Right renal pelvis (tissue), 4 donors: ENCODE data around the gene PPM1E. TPM values are rescaled to one million over a fixed set of nuclear protein-coding genes. Genes with fewer than 3 reads are reported as not detected.
"Not testable (repeated sequence)": the region's sequence is repeated elsewhere in the genome, so short reads cannot be mapped to it uniquely, and the experiment has no call there.

ENCODE experiments used
- DNase-seq, 4 donors: peaks; one replicate each; pipeline ENCODE4 v3.0.0-alpha.2; 2013; ENCODE audit warnings: low read depth in 4 of 4, low spot score in 3 of 4, missing footprints in 1 of 4
- polyA plus RNA-seq, 4 donors: library from polyadenylated mRNA; unstranded; fragments of 120-200 nt; gene quantifications; one replicate each; pipeline ENCODE4 v1.2.1, GENCODE V29; 2013; ENCODE audit not compliant: insufficient read length in 4 of 4

Gene PPM1E
- polyA plus RNA-seq, 4 donors, result 3.4 to 3.9 (median 3.6) TPM

GRCh38 chr17:58778482-58778881 is 22.8 kb downstream of the PPM1E start:
- DNase-seq, result not testable (repeated sequence)

- no peak for DNase-seq
Observed at GRCh38 chr17:58779446-58779845, 23.8 kb downstream of the PPM1E start.

GRCh38 chr17:58783380-58783779 is 27.7 kb downstream of the PPM1E start:
- no peak for DNase-seq

GRCh38 chr17:58785097-58785496 is 29.4 kb downstream of the PPM1E start:
- no peak for DNase-seq

DNA sequence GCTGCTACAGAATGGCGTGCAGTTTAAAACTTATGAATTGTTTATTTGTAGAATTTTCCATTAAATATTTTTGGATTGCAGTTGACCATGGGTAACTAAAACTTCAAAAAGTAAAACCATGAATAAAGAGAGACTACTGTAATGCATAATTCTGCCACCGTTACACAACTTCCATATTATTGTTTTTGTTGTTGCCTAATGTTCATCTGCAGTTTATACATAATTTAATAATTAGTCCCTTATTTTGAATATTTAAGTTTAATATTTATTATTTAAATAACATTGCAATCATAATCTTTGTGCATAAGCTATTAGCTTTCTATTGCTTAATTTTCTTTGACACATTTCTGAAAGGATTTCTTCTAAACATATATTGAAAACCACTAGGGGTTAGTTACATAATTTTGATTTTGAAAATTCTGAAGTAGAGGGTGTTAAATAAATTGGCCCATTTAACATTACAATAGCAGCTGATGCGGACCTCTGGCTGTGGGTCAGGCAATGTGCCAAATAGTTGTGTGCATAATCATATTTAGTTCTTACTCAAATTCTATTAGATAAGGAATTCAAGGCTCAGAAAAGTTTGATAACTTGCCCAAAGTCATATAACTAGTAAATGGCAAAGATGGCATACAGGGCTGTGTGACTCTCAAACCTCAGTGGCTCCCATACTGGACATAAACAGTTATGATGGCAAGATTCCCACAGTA is 31.1 kb downstream of the PPM1E start:
- DNase-seq, result no peak

GRCh38 chr17:58788199-58788598 is 32.5 kb downstream of the PPM1E start:
- no peak for DNase-seq

DNA sequence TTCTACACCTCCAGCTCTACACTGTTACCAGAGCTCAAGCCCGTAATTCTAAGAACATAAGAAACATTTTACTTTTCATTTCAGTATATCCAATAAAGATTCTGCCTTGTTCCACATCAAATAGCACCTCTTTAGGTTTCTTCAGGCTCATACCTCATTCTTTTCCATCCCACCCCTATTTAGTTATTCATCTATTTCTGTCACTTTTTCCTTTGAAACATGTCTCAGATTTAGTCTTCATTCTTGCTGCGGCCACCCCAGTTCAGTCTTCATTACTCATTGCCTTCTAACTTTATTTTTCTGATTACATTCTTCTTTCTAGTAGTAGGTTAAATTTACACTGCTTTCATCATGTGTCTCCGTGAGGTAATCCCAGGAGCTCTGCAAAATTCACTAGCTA is 33.5 kb downstream of the PPM1E start:
- no peak for DNase-seq

DNA sequence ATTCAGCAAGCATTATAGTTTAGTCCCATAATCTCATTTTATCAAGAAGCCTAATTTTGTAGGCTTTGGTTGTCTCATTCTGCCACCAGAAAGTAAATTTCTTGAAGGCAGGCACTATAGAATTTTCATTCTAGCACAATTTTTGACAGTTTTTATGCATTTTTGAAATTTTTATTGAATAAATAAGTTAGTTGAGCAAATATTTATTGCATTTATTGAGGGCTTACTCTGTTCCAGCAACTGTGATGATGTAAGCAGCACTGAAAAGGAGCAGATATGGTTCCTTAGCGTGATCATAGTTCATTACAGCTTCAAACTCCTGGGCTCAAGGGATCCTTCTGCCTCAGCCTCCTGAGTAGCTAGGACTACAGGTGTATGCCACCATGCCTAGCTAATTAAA is 34.2 kb downstream of the PPM1E start:
- DNase-seq, result no peak

GRCh38 chr17:58794508-58794907 is 38.9 kb downstream of the PPM1E start:
- not testable (repeated sequence) for DNase-seq

DNA sequence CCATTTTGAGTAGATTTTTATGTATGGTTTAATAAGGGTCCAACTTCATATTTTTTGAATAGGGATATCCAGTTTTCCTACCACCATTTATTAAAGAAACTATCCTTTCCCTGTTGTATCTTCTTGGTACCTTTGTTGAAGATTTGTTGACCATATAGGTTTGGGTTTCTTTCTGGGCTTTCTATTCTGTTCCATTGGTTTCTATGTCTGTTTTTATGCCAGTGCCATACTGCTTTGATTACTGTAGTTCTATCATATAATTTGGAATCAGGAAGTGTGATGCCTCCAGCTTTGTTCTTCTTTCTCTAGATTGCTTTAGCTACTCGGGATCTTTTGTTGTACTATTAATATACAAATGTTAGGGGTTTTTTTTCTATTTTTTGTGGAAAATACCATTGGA is 46.5 kb downstream of the PPM1E start:
- DNase-seq, result no peak

DNA sequence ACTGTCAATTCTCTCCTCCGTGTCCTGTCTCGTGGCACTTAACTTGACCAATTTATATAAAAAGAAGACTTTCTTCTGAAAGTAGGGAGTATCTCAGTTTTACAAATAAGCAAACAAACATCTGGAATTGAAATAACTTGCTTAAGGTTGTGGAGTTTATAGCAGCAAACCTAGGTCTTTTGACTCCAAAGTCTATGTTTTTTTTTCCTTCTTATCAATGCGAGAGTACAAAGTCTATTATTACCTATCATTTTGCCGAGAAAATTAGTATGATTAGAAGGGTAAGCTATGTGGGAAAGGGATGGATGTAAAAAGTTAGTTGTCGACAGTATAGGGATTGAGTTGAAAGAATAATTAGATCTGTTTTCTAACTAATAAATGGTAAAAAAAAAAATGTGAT is 50.4 kb downstream of the PPM1E start:
- no peak for DNase-seq

DNA sequence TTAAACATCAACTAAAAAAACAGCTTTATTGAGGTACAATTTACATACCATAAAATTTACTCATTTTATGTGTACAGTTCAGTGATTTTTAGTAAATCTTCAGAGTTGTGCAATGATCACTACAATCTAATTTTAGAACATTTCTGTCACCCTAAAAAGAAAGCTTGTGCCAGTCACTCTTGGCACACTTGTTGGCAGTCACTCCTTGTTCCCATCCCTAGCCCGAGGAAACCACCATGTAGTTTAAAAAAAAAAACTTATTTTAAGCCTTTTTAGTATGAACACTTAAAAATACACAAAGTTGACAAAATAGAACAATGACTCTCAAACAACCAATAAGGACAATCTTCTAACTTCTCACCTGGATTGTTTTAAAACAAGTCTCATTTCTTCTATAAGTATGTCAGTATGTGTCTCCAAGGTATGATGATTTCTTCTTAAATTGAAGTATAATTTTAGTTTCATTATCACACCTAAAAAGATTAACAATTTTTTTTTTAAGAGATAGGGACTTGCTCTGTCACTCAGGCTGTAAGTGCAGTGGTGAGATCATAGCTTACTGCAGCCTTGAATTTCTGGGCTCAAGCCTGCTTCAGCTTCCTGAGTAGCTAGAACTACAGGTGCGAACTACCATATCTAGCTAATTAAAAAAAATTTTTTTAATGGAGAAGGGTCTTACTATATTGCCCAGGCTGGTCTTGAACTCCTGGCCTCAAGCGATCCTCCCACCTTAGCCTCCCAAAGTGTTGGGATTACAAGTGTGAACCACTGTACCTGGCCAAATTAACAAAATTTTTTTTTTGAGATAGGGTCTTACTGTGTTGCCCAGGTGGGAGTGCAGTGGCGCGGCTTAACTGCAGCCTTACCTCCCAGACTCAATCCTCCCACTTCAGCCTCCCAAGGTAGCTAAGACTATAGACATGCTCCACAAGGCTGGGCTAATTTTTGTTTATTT is 53.2 kb downstream of the PPM1E start:
- no peak for DNase-seq

GRCh38 chr17:58809564-58809936 is 53.9 kb downstream of the PPM1E start:
- DNase-seq, result no peak

DNA sequence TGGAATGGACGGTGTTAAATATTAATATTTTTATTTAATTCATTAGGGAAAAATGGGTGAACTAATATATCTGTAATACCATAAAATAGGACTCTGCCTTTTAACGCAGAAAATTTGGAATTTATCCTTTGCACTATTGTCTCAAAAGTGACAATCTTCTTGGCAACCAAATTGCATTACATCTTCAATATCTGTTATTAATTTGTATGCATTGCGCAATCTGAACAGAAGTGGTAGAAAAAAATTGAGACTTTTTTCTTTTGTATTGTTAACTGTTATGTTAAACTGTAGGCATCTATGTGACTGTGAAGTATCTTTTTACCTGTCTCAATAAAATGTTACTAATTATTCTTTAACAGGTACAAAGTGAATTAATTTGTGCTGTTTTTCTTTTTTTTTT is 55.6 kb downstream of the PPM1E start:
- DNase-seq, result no peak

GRCh38 chr17:58813712-58814111 is 58.1 kb downstream of the PPM1E start:
- no peak for DNase-seq

GRCh38 chr17:58818654-58819053 is 63.0 kb downstream of the PPM1E start:
- no peak for DNase-seq

DNA sequence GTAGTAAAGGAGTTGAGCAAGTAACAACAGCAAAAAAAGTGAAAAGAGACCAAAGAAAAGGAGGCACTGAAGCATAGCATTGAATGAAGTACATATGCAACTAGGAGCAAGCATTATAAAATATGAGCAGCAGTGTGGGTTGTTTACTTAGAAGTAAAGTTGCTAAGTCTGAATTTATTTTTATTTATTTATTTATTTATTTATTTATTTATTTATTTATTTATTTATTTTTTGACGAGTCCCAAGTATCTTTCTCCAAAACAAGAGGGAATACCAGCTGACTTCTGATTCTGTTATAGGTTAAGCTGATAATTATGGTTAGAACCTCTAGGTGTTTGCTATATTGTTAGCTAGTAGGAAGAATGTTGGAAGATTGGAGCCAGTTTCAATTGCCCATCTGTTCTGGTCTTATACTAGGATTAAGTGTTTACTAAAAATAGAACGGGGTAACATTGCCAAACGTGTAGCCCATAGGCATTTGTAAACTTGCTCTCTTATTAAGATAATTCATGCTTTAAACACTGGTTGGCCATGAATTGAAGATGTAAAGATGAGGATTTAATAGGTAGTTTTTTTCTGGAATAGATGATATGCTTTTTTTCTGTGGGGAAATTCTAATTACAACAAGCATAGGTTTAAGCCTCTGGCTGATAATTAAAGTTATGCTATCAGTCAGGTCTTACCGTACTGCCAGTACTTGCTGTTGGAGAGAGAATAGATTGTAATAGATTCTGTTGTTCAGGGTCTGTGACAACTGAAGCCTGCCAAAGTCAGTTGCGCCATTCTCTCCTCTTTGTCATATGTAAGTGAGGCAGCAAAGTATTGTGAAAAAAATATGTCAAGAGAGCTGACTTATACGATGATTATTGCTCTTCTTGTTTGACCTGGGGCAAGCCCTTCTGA is 66.7 kb downstream of the PPM1E start:
- no peak for DNase-seq

DNA sequence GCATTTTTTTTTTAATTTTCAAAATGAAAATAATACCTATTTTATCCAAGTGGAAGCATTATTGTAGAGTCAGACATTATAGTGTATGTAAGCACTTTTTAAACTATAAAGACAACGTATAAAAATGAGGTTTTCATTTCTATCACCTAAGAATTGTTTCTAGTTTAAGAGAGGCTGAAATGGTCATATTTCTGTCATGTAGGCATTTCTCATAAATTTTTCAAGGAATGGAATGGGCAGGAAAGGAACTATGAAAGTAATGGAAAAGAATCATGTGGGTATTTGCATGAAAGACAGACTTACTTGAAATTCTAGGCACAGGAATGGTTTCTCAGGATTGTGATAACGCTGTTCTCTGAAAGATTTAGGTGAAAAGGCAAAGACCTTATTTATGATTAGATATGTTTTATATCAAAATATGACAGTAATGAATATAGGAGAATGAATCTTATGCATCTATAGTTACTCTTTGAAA is 67.4 kb downstream of the PPM1E start:
- DNase-seq, result no peak

- DNase-seq, result no peak
Observed at GRCh38 chr17:58829172-58829637, 73.6 kb downstream of the PPM1E start.

DNA sequence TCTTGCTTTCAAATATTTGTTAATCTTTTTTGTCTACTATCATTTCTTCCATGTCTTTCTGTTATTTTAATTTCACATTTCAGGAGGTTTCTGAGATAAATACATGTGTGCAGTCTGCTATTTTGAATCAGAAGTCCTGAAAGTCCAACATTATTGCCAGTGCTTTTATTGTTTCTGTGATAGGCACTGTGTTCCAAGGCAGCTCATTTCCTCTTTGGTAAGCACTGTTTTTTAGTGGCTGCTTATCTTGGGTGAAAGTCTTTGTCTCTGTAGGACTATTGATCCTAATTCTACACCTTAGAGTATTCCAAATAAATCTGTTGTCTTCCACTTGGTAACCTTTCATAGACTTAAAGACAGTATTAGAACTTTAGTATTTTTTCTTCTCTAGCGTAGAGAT is 76.1 kb downstream of the PPM1E start:
- DNase-seq, result no peak

DNA sequence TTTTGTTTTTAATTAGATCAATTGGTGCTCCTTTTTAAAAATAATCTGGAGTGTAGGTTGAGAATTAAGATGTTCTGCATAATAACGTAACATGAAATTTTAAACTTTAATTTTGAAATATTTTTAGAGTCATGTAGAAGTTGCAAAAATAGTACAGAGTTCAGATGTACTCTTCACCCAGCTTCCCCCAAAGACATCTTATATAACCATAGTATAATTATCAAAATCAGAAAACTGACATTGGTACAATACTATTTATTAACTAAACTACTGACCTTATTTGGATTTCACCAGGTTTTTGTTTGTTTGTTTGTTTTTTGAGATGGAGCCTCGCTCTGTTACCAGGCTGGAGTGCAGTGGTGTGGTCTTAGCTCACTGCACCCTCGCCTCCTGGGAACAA is 76.9 kb downstream of the PPM1E start:
- DNase-seq, result no peak
